K562 (cell line): ENCODE results near the gene GBP6. TPM values are rescaled to one million over a fixed set of nuclear protein-coding genes. Genes with fewer than 3 reads are reported as not detected.

Source experiments
- ATAC-seq: fragments of 200-7000 bp; cut with Tn5 transposase; 3 replicates; pipeline ENCODE4 v1.9.1; 2020; ENCODE audit warnings: moderate library complexity
- BruUV-seq: library from RNA; stranded (reverse); fragments of 400-500 nt; replicated peaks from 2 replicates; lab custom pipeline; 2021; lab: Mats Ljungman, UMichigan
- CTCF ChIA-PET: fragments of 300-600 bp; formaldehyde crosslinking; extraction: SDS; loops from one replicate; lab custom pipeline; 2021; ENCODE audit warnings: low intra/inter-chr PET ratio; lab: Yijun Ruan, JAX
- POLR2A ChIA-PET: fragments of 300-600, 350-650 bp; sonication (Branson Sonifier 250); formaldehyde crosslinking; extraction: SDS; loops from one replicate; lab custom pipeline; 2021; ENCODE audit warnings: antibody characterized with exemption, inconsistent platforms; lab: Yijun Ruan, JAX
- DNase-seq, 4 experiments: peaks; one replicate each; pipeline versions ENCODE4 v3.0.0 to v3.0.0-alpha.2; 2011 to 2018; ENCODE audit warnings: low spot score in 3 of 4, mixed read lengths in 3 of 4; ENCODE audit errors: extremely low read depth in 1 of 4
- FAIRE-seq: peaks from 2 replicates; lab custom pipeline; 2011; peaks lifted over from hg19 to GRCh38; lab: Jason Lieb, UNC
- H2AFZ ChIP-seq: 2 replicates; pipeline ENCODE4 v1.6.0; 2011; ENCODE audit warnings: low read depth, low read length, control low read depth, inconsistent platforms
- H3K27ac ChIP-seq: fragments of 200-600 bp; 3 replicates; pipeline ENCODE4 v1.8.0; 2011; ENCODE audit warnings: low read depth, mild to moderate bottlenecking, control low read depth, inconsistent platforms, low read length, moderate library complexity, mixed read lengths; ENCODE audit errors: extremely low read depth
- H3K27me3 ChIP-seq, 2 experiments: fragments of 300-600 bp in 1 of 2; 2 replicates in 1 of 2; 3 replicates in 1 of 2; pipeline versions ENCODE4 v1.6.0 to v1.8.0; 2011; ENCODE audit warnings: inconsistent platforms in 2 of 2, low read length in 2 of 2, mild to moderate bottlenecking in 1 of 2, mixed read lengths in 1 of 2, moderate library complexity in 1 of 2; ENCODE audit not compliant: control insufficient read depth in 2 of 2, insufficient read depth in 2 of 2
- H3K36me3 ChIP-seq: fragments of 300-600 bp; 3 replicates; pipeline ENCODE4 v1.8.0; 2011; ENCODE audit warnings: mild to moderate bottlenecking, low read length, inconsistent platforms; ENCODE audit not compliant: control insufficient read depth, insufficient read depth
- H3K4me1 ChIP-seq, 2 experiments: fragments of 200-600 bp in 1 of 2; replicated peaks in 1 of 2; 2 replicates in 1 of 2; 3 replicates in 1 of 2; pipeline versions ENCODE4 v1.5.1 to v1.8.0; 2011; ENCODE audit warnings: inconsistent platforms in 2 of 2, low read length in 2 of 2, mild to moderate bottlenecking in 1 of 2, mixed read lengths in 1 of 2, moderate library complexity in 1 of 2; ENCODE audit not compliant: control insufficient read depth in 2 of 2, insufficient read depth in 2 of 2
- H3K4me2 ChIP-seq: 2 replicates; pipeline ENCODE4 v1.6.1; 2011; ENCODE audit warnings: low read length, control low read depth, inconsistent platforms, mixed read lengths; ENCODE audit not compliant: insufficient read depth
- H3K4me3 ChIP-seq: fragments of 200-600 bp; sonication (generic), shearing (Covaris generic); 2 replicates; pipeline ENCODE4 v1.5.1; 2016; ENCODE audit warnings: control low read depth, inconsistent platforms
- H3K79me2 ChIP-seq: fragments of 200-600 bp; 3 replicates; pipeline ENCODE4 v1.8.0; 2011; ENCODE audit warnings: low read length, inconsistent platforms; ENCODE audit not compliant: control insufficient read depth, insufficient read depth
- H3K9ac ChIP-seq, 2 experiments: 2 replicates each; pipeline versions ENCODE4 v1.6.0 to v1.6.1; 2011; ENCODE audit warnings: low read depth in 2 of 2, low read length in 2 of 2, control low read depth in 1 of 2, inconsistent platforms in 1 of 2, mild to moderate bottlenecking in 1 of 2, mixed read lengths in 1 of 2; ENCODE audit not compliant: insufficient read depth in 1 of 2
- H3K9me1 ChIP-seq: one replicate; pipeline ENCODE4 v1.6.0; 2011; ENCODE audit warnings: inconsistent platforms, mild to moderate bottlenecking, low read length, moderate library complexity; ENCODE audit not compliant: control insufficient read depth, insufficient read depth
- H3K9me3 ChIP-seq: replicated peaks from 2 replicates; pipeline ENCODE4 v1.5.1; 2011; ENCODE audit warnings: low read depth, low read length, inconsistent platforms; ENCODE audit not compliant: control insufficient read depth, insufficient read depth
- H4K20me1 ChIP-seq: replicated peaks from 2 replicates; pipeline ENCODE4 v1.6.1; 2011; ENCODE audit warnings: low read length, inconsistent platforms, mixed read lengths; ENCODE audit not compliant: control insufficient read depth, insufficient read depth
- HMGN3 ChIP-seq: IDR thresholded peaks from 2 replicates; pipeline ENCODE4 v1.6.1; 2011; ENCODE audit warnings: borderline replicate concordance, low read depth, mild to moderate bottlenecking, mixed read lengths, low read length; ENCODE audit not compliant: insufficient read length; ENCODE audit errors: extremely low read depth
- JUND ChIP-seq, 2 experiments: IDR thresholded peaks; 2 replicates in 1 of 2; 3 replicates in 1 of 2; pipeline ENCODE4 v1.6.1; 2011; ENCODE audit warnings: borderline replicate concordance in 2 of 2, low read depth in 2 of 2, low read length in 2 of 2, improper control_type of control experiment in 1 of 2, missing biosample characterization in 1 of 2, missing genetic modification characterization in 1 of 2, missing genetic modification reagents in 1 of 2
- STAT5B ChIP-seq: fragments of 250-450 bp; sonication (Bioruptor Pico); IDR thresholded peaks from 2 replicates; pipeline ENCODE4 v1.8.0; 2021; ENCODE audit warnings: mild to moderate bottlenecking, inconsistent platforms
- TSC22D4 ChIP-seq: fragments of 450-650 bp; IDR thresholded peaks from 2 replicates; pipeline ENCODE4 v1.6.1; 2016; ENCODE audit warnings: missing genetic modification characterization, missing biosample characterization, control low read depth
- ZNF445 ChIP-seq: fragments of 250-450 bp; sonication (Bioruptor Pico); IDR thresholded peaks from 2 replicates; pipeline ENCODE4 v1.4.0; 2020; ENCODE audit warnings: low read depth, mild to moderate bottlenecking, moderate library complexity
- WGBS: fragments of 100-300 bp; shearing (Covaris generic); methylation state at CpG from one replicate; pipeline ENCODE4 v1.1.6; 2016; ENCODE audit warnings: low coverage, mixed read lengths; ENCODE audit not compliant: insufficient coverage; ENCODE audit errors: missing lambda C conversion rate; 5-methylcytosine and 5-hydroxymethylcytosine counted together
- in situ Hi-C: fragments of 300-500 bp; cut with MboI; formaldehyde crosslinking; loops from 4 replicates; pipeline ENCODE4 v1.15.0; 2018; ENCODE audit warnings: inconsistent platforms, mixed read lengths
- intact Hi-C: fragments of 100-400 bp; cut with micrococcal nuclease; formaldehyde crosslinking; loops from 2 replicates; pipeline ENCODE4 v1.14.2; 2022
- polyA plus RNA-seq, 8 experiments: library from polyadenylated mRNA; depleted of rRNA in 4 of 8; stranded (reverse) in 5 of 8; unstranded in 3 of 8; fragments of >200 nt; fragmentation: Nextera tagmentation in 2 of 8; fragmentation: Illumina TruSeq in 1 of 8; extraction: Ambion mirVana in 2 of 8; extraction: Trizol in 1 of 8; gene quantifications; 2 replicates each; pipeline versions ENCODE4 v1.2.1 to v1.2.3, GENCODE V29; 2011 to 2014; ENCODE audit warnings: inconsistent platforms in 1 of 8, missing spikeins in 1 of 8
- total RNA-seq, 7 experiments: library from RNA; depleted of rRNA in 6 of 7; stranded (reverse); fragments of >200 nt in 6 of 7; fragmentation: Illumina TruSeq in 2 of 7; extraction: Trizol in 2 of 7; gene quantifications; 2 replicates each; pipeline versions ENCODE4 v1.2.1 to v1.2.3, GENCODE V29; 2011 to 2021; ENCODE audit warnings: low replicate concordance in 1 of 7
- TF ChIP-seq, protein P1 (sequence below): sonication (generic); formaldehyde crosslinking; IDR thresholded peaks from 2 replicates; pipeline ENCODE4 v1.8.1; 2023; ENCODE audit warnings: missing genetic modification reagents, mild to moderate bottlenecking, borderline replicate concordance
- TF ChIP-seq, protein P2 (sequence below): IDR thresholded peaks from 2 replicates; pipeline ENCODE4 v1.6.1; 2011; ENCODE audit not compliant: insufficient read length; ENCODE audit errors: extremely low read depth

The GBP6 gene
- total and polyA plus RNA-seq, 9 of the 15 experiments (the other 6 are each of a cell fraction or from before 2014, with no cell fraction given), result not detected

DNA sequence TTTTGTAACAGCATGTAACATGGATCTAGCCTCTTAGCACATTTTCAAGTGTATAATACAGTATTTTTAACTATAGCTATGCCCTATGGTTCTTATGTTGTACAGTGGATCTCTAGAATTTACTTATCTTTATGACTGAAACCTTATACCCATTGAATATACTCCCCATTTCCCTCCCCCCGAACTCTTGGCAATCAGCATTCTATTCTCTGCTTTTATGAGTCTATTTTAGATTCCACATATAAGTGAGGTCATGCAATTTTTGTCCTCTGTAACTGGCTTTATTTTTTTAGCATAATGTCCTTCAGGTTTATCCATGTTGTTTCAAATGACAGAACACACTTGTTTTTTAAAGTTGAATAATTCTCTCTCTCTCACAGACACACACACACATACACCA, 3.1 kb upstream of the GBP6 start:
- Histone ChIP-seq H3K9ac (no peak overlapping the region), H3K27ac (no peak overlapping the region), H3K36me3 (no peaks in the 10 kb centered on the region), H3K4me3 (no peak overlapping the region), H4K20me1 (no peaks in the 10 kb centered on the region), H3K9me1 (no peaks in the 10 kb centered on the region), H3K79me2 (no peaks in the 10 kb centered on the region), H3K9me3 (no peaks in the 10 kb centered on the region), H3K27me3 (peaks cover 0 to 4% of the 10 kb centered on the region in 2 experiments; a peak in 1 of 5 replicates), H3K4me1 (no peaks in the 10 kb centered on the region), H2AFZ (no peak overlapping the region), H3K4me2 (no peak overlapping the region)
- in situ Hi-C loops (no loop called here), intact Hi-C loops (no loop called here)
- no peak for TF ChIP-seq STAT5B (CRISPR knock-in tag)
- TF ChIP-seq JUND (IDR thresholded peaks at IDR 0.05; ENCODE audit: borderline replicate concordance, low read depth, low read length), result no peak
- TF ChIP-seq JUND (tag; IDR thresholded peaks at IDR 0.05; ENCODE audit: borderline replicate concordance, low read depth, low read length), result no peak
- TF ChIP-seq, protein P1, sequence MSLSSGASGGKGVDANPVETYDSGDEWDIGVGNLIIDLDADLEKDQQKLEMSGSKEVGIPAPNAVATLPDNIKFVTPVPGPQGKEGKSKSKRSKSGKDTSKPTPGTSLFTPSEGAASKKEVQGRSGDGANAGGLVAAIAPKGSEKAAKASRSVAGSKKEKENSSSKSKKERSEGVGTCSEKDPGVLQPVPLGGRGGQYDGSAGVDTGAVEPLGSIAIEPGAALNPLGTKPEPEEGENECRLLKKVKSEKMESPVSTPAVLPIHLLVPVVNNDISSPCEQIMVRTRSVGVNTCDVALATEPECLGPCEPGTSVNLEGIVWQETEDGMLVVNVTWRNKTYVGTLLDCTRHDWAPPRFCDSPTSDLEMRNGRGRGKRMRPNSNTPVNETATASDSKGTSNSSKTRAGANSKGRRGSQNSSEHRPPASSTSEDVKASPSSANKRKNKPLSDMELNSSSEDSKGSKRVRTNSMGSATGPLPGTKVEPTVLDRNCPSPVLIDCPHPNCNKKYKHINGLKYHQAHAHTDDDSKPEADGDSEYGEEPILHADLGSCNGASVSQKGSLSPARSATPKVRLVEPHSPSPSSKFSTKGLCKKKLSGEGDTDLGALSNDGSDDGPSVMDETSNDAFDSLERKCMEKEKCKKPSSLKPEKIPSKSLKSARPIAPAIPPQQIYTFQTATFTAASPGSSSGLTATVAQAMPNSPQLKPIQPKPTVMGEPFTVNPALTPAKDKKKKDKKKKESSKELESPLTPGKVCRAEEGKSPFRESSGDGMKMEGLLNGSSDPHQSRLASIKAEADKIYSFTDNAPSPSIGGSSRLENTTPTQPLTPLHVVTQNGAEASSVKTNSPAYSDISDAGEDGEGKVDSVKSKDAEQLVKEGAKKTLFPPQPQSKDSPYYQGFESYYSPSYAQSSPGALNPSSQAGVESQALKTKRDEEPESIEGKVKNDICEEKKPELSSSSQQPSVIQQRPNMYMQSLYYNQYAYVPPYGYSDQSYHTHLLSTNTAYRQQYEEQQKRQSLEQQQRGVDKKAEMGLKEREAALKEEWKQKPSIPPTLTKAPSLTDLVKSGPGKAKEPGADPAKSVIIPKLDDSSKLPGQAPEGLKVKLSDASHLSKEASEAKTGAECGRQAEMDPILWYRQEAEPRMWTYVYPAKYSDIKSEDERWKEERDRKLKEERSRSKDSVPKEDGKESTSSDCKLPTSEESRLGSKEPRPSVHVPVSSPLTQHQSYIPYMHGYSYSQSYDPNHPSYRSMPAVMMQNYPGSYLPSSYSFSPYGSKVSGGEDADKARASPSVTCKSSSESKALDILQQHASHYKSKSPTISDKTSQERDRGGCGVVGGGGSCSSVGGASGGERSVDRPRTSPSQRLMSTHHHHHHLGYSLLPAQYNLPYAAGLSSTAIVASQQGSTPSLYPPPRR (CRISPR knock-in tag), result no peak
- TF ChIP-seq ZNF445, result no peak
- TF ChIP-seq TSC22D4, result no peak
- no peak for TF ChIP-seq HMGN3
- TF ChIP-seq, protein P2, sequence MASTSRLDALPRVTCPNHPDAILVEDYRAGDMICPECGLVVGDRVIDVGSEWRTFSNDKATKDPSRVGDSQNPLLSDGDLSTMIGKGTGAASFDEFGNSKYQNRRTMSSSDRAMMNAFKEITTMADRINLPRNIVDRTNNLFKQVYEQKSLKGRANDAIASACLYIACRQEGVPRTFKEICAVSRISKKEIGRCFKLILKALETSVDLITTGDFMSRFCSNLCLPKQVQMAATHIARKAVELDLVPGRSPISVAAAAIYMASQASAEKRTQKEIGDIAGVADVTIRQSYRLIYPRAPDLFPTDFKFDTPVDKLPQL, result no peak
- ChIA-PET POLR2A (no interaction called here), CTCF (no interaction called here)
- ATAC-seq (no peak), FAIRE-seq (no peak), DNase-seq (no peak)
- WGBS, result 0% methylated on average over 1 of the region's 1 CpG
- no TSS peak for BruUV-seq
